ENCODE measurements around the gene NDUFV2.

The NDUFV2 gene

GRCh38 chr18:9123520-9123919, 21.0 kb downstream of the NDUFV2 start:
- H2AFZ ChIP-seq (ENCODE audit: insufficient read depth, low read length, poor library complexity), result no peak overlapping the region
- no peak overlapping the region for H3K4me3 ChIP-seq (ENCODE audit: low read depth, low read length)
- no peaks in the 10 kb centered on the region for H3K9me3 ChIP-seq (ENCODE audit: insufficient read depth, low read depth, low read length)
- H3K4ac ChIP-seq (ENCODE audit: low read depth, low read length), result no peak overlapping the region
- H3K9ac ChIP-seq (ENCODE audit: low read length), result no peak overlapping the region
- peaks cover 7 to 14% of the 10 kb centered on the region in 2 experiments for H3K36me3 ChIP-seq (ENCODE audit: control insufficient read depth in 1 of 2, insufficient read depth in 2 of 2, low read length in 2 of 2)
- H3K27me3 ChIP-seq (ENCODE audit: insufficient read depth, low read length), result no peaks in the 10 kb centered on the region
- H4K12ac ChIP-seq (ENCODE audit: low read depth, low read length), result no peak overlapping the region
- no peak overlapping the region for H2BK120ac ChIP-seq (ENCODE audit: insufficient read depth, low read length, poor library complexity)
- no peak overlapping the region for H3K18ac ChIP-seq (ENCODE audit: low read length)
- H4K8ac ChIP-seq (ENCODE audit: low read depth, low read length), result no peak overlapping the region
- no peak overlapping the region for H2BK5ac ChIP-seq (ENCODE audit: low read depth, low read length, poor library complexity)
- H3K23ac ChIP-seq (ENCODE audit: low read length), result no peak overlapping the region
- H2AK5ac ChIP-seq (ENCODE audit: low read length), result no peak overlapping the region
- no peak overlapping the region for H3K14ac ChIP-seq (ENCODE audit: low read length)
- H3K27ac ChIP-seq (ENCODE audit: low read depth, low read length), result no peak overlapping the region
- no peaks in the 10 kb centered on the region for H3K4me1 ChIP-seq (ENCODE audit: control insufficient read depth in 1 of 2, insufficient read depth in 2 of 2, low read length in 2 of 2)
- no peak overlapping the region for H4K91ac ChIP-seq (ENCODE audit: low read depth, low read length)
- no peak for DNase-seq
- H3K4me2 ChIP-seq (ENCODE audit: low read length), result no peak overlapping the region
- WGBS (ENCODE audit: extremely low coverage, insufficient coverage, insufficient read length), result no CpG with 5 or more reads among the region's 2 CpGs
- no peaks in the 10 kb centered on the region for H3K79me2 ChIP-seq (ENCODE audit: control insufficient read depth, insufficient read depth, low read length, poor library complexity)
- H2BK12ac ChIP-seq (ENCODE audit: low read length), result no peak overlapping the region
- H3K79me1 ChIP-seq (ENCODE audit: low read length), result no peaks in the 10 kb centered on the region

GRCh38 chr18:9124824-9125223, 22.3 kb downstream of the NDUFV2 start:
- H2BK120ac ChIP-seq (ENCODE audit: insufficient read depth, low read length, poor library complexity), result no peak overlapping the region
- no peaks in the 10 kb centered on the region for H3K9me3 ChIP-seq (ENCODE audit: insufficient read depth, low read depth, low read length)
- H3K9ac ChIP-seq (ENCODE audit: low read length), result no peak overlapping the region
- H3K27me3 ChIP-seq (ENCODE audit: insufficient read depth, low read length), result no peaks in the 10 kb centered on the region
- H3K14ac ChIP-seq (ENCODE audit: low read length), result no peak overlapping the region
- H3K4me2 ChIP-seq (ENCODE audit: low read length), result no peak overlapping the region
- peaks cover 11 to 17% of the 10 kb centered on the region in 2 experiments for H3K36me3 ChIP-seq (ENCODE audit: control insufficient read depth in 1 of 2, insufficient read depth in 2 of 2, low read length in 2 of 2)
- H2BK5ac ChIP-seq (ENCODE audit: low read depth, low read length, poor library complexity), result no peak overlapping the region
- H2BK12ac ChIP-seq (ENCODE audit: low read length), result no peak overlapping the region
- H4K8ac ChIP-seq (ENCODE audit: low read depth, low read length), result no peak overlapping the region
- H3K79me1 ChIP-seq (ENCODE audit: low read length), result no peaks in the 10 kb centered on the region
- no peaks in the 10 kb centered on the region for H3K4me1 ChIP-seq (ENCODE audit: control insufficient read depth in 1 of 2, insufficient read depth in 2 of 2, low read length in 2 of 2)
- no peak overlapping the region for H3K4ac ChIP-seq (ENCODE audit: low read depth, low read length)
- DNase-seq, result peak in 1 of 2 donors; percentile 57
- H3K23ac ChIP-seq (ENCODE audit: low read length), result no peak overlapping the region
- no peak overlapping the region for H3K4me3 ChIP-seq (ENCODE audit: low read depth, low read length)
- no CpG with 5 or more reads among the region's 1 CpG for WGBS (ENCODE audit: extremely low coverage, insufficient coverage, insufficient read length)
- no peak overlapping the region for H3K27ac ChIP-seq (ENCODE audit: low read depth, low read length)
- no peak overlapping the region for H4K12ac ChIP-seq (ENCODE audit: low read depth, low read length)
- no peak overlapping the region for H3K18ac ChIP-seq (ENCODE audit: low read length)
- H2AK5ac ChIP-seq (ENCODE audit: low read length), result no peak overlapping the region
- H4K91ac ChIP-seq (ENCODE audit: low read depth, low read length), result no peak overlapping the region
- H2AFZ ChIP-seq (ENCODE audit: insufficient read depth, low read length, poor library complexity), result no peak overlapping the region
- no peaks in the 10 kb centered on the region for H3K79me2 ChIP-seq (ENCODE audit: control insufficient read depth, insufficient read depth, low read length, poor library complexity)

- no peak overlapping the region for H3K9ac ChIP-seq (ENCODE audit: low read length)
- no peak overlapping the region for H3K23ac ChIP-seq (ENCODE audit: low read length)
- H3K4ac ChIP-seq (ENCODE audit: low read depth, low read length), result no peak overlapping the region
- H3K36me3 ChIP-seq (ENCODE audit: control insufficient read depth in 1 of 2, insufficient read depth in 2 of 2, low read length in 2 of 2), result peaks cover 11 to 17% of the 10 kb centered on the region in 2 experiments
- no peak overlapping the region for H3K18ac ChIP-seq (ENCODE audit: low read length)
- WGBS (ENCODE audit: extremely low coverage, insufficient coverage, insufficient read length), result no CpG with 5 or more reads among the region's 3 CpGs
- H3K4me2 ChIP-seq (ENCODE audit: low read length), result no peak overlapping the region
- no peaks in the 10 kb centered on the region for H3K4me1 ChIP-seq (ENCODE audit: control insufficient read depth in 1 of 2, insufficient read depth in 2 of 2, low read length in 2 of 2)
- H4K12ac ChIP-seq (ENCODE audit: low read depth, low read length), result no peak overlapping the region
- no peaks in the 10 kb centered on the region for H3K79me1 ChIP-seq (ENCODE audit: low read length)
- no peaks in the 10 kb centered on the region for H3K27me3 ChIP-seq (ENCODE audit: insufficient read depth, low read length)
- no peaks in the 10 kb centered on the region for H3K79me2 ChIP-seq (ENCODE audit: control insufficient read depth, insufficient read depth, low read length, poor library complexity)
- H3K4me3 ChIP-seq (ENCODE audit: low read depth, low read length), result no peak overlapping the region
- no peak overlapping the region for H2BK12ac ChIP-seq (ENCODE audit: low read length)
- no peak overlapping the region for H2AK5ac ChIP-seq (ENCODE audit: low read length)
- H3K14ac ChIP-seq (ENCODE audit: low read length), result no peak overlapping the region
- H4K91ac ChIP-seq (ENCODE audit: low read depth, low read length), result no peak overlapping the region
- no peak overlapping the region for H3K27ac ChIP-seq (ENCODE audit: low read depth, low read length)
- no peak overlapping the region for H2AFZ ChIP-seq (ENCODE audit: insufficient read depth, low read length, poor library complexity)
- no peak overlapping the region for H4K8ac ChIP-seq (ENCODE audit: low read depth, low read length)
- no peaks in the 10 kb centered on the region for H3K9me3 ChIP-seq (ENCODE audit: insufficient read depth, low read depth, low read length)
- H2BK5ac ChIP-seq (ENCODE audit: low read depth, low read length, poor library complexity), result no peak overlapping the region
- no peak overlapping the region for H2BK120ac ChIP-seq (ENCODE audit: insufficient read depth, low read length, poor library complexity)
- DNase-seq, result no peak
Measured at GRCh38 chr18:9126337-9126736, 23.8 kb downstream of the NDUFV2 start.

GRCh38 chr18:9130195-9130594, 27.7 kb downstream of the NDUFV2 start:
- peak in 1 of 2 donors; percentile 63 for DNase-seq
- Histone ChIP-seq H3K4ac (ENCODE audit: low read depth, low read length) (no peak overlapping the region), H4K8ac (ENCODE audit: low read depth, low read length) (no peak overlapping the region), H3K4me1 (ENCODE audit: control insufficient read depth in 1 of 2, insufficient read depth in 2 of 2, low read length in 2 of 2) (peaks cover 0 to 3% of the 10 kb centered on the region in 2 experiments), H3K4me2 (ENCODE audit: low read length) (no peak overlapping the region), H3K18ac (ENCODE audit: low read length) (no peak overlapping the region), H4K12ac (ENCODE audit: low read depth, low read length) (no peak overlapping the region), H3K79me1 (ENCODE audit: low read length) (no peaks in the 10 kb centered on the region), H2BK120ac (ENCODE audit: insufficient read depth, low read length, poor library complexity) (no peak overlapping the region), H3K14ac (ENCODE audit: low read length) (no peak overlapping the region), H3K27ac (ENCODE audit: low read depth, low read length) (no peak overlapping the region), H2AK5ac (ENCODE audit: low read length) (no peak overlapping the region), H3K36me3 (ENCODE audit: control insufficient read depth in 1 of 2, insufficient read depth in 2 of 2, low read length in 2 of 2) (peaks cover 10 to 17% of the 10 kb centered on the region in 2 experiments), H3K4me3 (ENCODE audit: low read depth, low read length) (no peak overlapping the region), H3K9ac (ENCODE audit: low read length) (no peak overlapping the region), H2BK5ac (ENCODE audit: low read depth, low read length, poor library complexity) (no peak overlapping the region), H3K23ac (ENCODE audit: low read length) (no peak overlapping the region), H2BK12ac (ENCODE audit: low read length) (no peak overlapping the region), H2AFZ (ENCODE audit: insufficient read depth, low read length, poor library complexity) (no peak overlapping the region), H3K9me3 (ENCODE audit: insufficient read depth, low read depth, low read length) (peaks cover 2% of the 10 kb centered on the region), H3K27me3 (ENCODE audit: insufficient read depth, low read length) (no peaks in the 10 kb centered on the region), H3K79me2 (ENCODE audit: control insufficient read depth, insufficient read depth, low read length, poor library complexity) (peaks cover 2% of the 10 kb centered on the region), H4K91ac (ENCODE audit: low read depth, low read length) (no peak overlapping the region)
- WGBS (ENCODE audit: extremely low coverage, insufficient coverage, insufficient read length), result no CpG with 5 or more reads among the region's 4 CpGs
